ENCODE results near the gene PAK1.

GRCh38 chr11:77495526-77495925, 21.6 kb upstream of the PAK1 start:
- TF ChIP-seq POLR2A (IDR thresholded peaks at IDR 0.05) (no peak), CTCF (IDR thresholded peaks at IDR 0.05) (no peak)
